ENCODE measurements around the gene RBM3.

DNA sequence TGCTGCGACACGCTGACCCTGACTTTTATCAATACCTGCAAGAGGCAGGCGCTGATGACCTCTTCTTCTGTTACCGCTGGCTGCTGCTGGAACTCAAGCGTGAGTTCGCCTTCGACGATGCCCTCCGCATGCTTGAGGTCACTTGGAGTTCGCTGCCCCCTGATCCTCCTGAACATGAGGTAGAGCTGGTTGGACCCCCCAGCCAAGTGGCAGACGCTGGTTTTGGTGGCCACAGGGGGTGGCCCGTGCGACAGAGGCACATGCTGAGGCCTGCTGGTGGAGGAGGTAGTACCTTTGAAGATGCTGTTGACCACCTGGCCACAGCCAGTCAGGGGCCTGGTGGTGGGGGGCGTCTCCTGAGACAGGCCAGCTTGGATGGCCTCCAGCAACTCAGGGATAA lies 14.2 kb upstream of the RBM3 start:
- TF ChIP-seq POLR2A (IDR thresholded peaks at IDR 0.05; ENCODE audit: low read length) (no peak), GATA1 (IDR thresholded peaks at IDR 0.05; ENCODE audit: low read depth, low read length) (no peak)

Measured in erythroblast (primary cell).